NB4 (cell line): ENCODE data around the gene LRBA.

ENCODE experiments used
- DNase-seq: peaks from one replicate; pipeline ENCODE4 v3.0.0; 2010; ENCODE audit warnings: low read depth
- H3K4me3 ChIP-seq: one replicate; pipeline ENCODE4 v1.5.1; 2011; ENCODE audit warnings: mild to moderate bottlenecking, low read depth, low read length, moderate library complexity
- CTCF ChIP-seq: IDR thresholded peaks from one replicate; pipeline ENCODE4 v1.5.1; 2012; ENCODE audit warnings: low read depth, low read length
- MYC ChIP-seq: IDR thresholded peaks from 2 replicates; pipeline ENCODE4 v1.6.1; 2011; ENCODE audit warnings: low read depth, low read length
- POLR2A ChIP-seq: IDR thresholded peaks from 2 replicates; pipeline ENCODE4 v1.6.1; 2011; ENCODE audit warnings: mild to moderate bottlenecking; ENCODE audit not compliant: insufficient read length; ENCODE audit errors: extremely low read depth
- TF ChIP-seq, protein P1 (sequence below): IDR thresholded peaks from 2 replicates; pipeline ENCODE4 v1.6.1; 2011; ENCODE audit warnings: low read depth, low read length

LRBA gene

DNA sequence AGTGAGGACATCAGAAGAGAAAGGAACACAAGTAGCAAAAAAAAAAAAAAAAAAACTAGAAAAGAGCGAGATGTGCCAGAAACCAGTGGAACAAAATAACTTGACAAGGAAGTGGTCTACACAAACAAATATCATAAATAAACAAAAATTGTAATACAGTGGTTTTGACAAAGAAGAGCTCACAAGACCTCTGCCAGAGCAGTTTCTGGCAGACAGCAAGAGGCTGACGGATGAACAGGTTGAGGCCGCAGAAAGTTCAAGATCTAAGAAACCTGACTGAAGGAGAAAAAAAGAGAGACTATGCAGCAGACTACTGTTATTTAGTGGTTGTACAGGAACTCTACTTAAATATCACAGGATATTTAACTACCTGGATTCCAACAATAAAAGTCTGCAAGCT is 367.0 kb downstream of the LRBA start:
- TF ChIP-seq, protein P1, sequence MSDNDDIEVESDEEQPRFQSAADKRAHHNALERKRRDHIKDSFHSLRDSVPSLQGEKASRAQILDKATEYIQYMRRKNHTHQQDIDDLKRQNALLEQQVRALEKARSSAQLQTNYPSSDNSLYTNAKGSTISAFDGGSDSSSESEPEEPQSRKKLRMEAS: no peak
- no peak for TF ChIP-seq CTCF
- no peak for TF ChIP-seq POLR2A
- no peak for TF ChIP-seq MYC
- no peak overlapping the region for H3K4me3 ChIP-seq
- DNase-seq: no peak

DNA sequence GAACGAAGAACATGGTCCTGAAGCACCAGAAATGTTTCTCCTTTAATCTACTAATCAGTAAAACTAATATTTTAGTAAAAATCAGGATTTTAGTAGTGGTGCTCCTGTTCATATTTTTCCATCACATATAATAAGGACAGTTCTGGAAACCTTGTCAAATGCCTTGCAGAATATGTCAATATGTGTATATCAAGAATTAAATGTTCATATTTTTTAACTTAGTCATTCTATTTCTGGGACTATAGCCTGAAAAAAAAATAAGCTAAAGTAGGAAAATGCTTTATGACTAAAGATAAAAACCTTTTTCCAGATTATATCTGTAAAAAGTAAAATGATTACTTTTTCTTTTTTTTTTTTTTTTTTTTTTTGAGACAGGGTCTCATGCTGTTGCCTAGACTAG is 368.1 kb downstream of the LRBA start:
- TF ChIP-seq MYC (no peak), POLR2A (no peak), CTCF (no peak)
- TF ChIP-seq, protein P1: no peak
- no peak for DNase-seq
- H3K4me3 ChIP-seq: no peak overlapping the region

- DNase-seq: no peak
- TF ChIP-seq, protein P1: no peak
- TF ChIP-seq MYC: no peak
- TF ChIP-seq CTCF: no peak
- TF ChIP-seq POLR2A: no peak
- no peak overlapping the region for H3K4me3 ChIP-seq
Measured at GRCh38 chr4:150641612-150642011, 373.5 kb downstream of the LRBA start.

- DNase-seq: no peak
- H3K4me3 ChIP-seq: no peak overlapping the region
- TF ChIP-seq, protein P1: no peak
- TF ChIP-seq MYC (no peak), POLR2A (no peak), CTCF (no peak)
Measured at GRCh38 chr4:150632639-150633038, 382.4 kb downstream of the LRBA start.

GRCh38 chr4:150628073-150628472 is 387.0 kb downstream of the LRBA start:
- no peak for DNase-seq
- TF ChIP-seq, protein P1: no peak
- TF ChIP-seq POLR2A (no peak), MYC (no peak), CTCF (no peak)
- no peak overlapping the region for H3K4me3 ChIP-seq

DNA sequence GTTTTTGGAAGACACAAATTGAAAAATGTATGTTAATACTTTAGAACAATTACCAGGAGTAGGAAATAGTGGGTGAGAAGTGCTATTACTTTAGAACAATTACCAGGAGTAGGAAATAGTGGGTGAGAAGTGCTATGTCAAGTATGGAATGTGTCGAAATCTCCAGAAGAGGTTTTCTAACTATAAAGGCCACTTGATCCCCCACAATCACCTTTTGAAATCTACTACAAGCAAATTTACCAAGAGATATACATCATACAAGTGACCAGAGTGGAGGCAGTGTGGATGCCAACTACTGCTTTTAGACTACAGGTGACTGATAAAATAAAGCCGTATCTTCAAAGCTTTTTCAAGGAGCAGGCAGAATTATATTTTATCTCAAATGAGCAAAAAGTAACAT is 390.1 kb downstream of the LRBA start:
- TF ChIP-seq CTCF (no peak), POLR2A (no peak), MYC (no peak)
- TF ChIP-seq, protein P1: no peak

More for the DNA sequence above, 390.1 kb downstream of the LRBA start:
- DNase-seq: peak; percentile 4
- H3K4me3 ChIP-seq: no peak overlapping the region
